HL-60 (cell line): ENCODE measurements around the gene DNAAF5.

Experiments
- GABPA ChIP-seq: IDR thresholded peaks from 2 replicates; pipeline ENCODE4 v1.6.1; 2012; ENCODE audit warnings: low read depth
- SPI1 ChIP-seq: IDR thresholded peaks from 2 replicates; pipeline ENCODE4 v1.6.1; 2012; ENCODE audit warnings: low read depth, mild to moderate bottlenecking, borderline replicate concordance
- TF ChIP-seq, protein P1 (sequence below): IDR thresholded peaks from one replicate; pipeline ENCODE4 v1.5.1; 2011; ENCODE audit warnings: low read length, control low read depth, inconsistent platforms; ENCODE audit not compliant: insufficient read depth
- TF ChIP-seq, protein P2 (sequence below): IDR thresholded peaks from 2 replicates; pipeline ENCODE4 v1.6.1; 2012; ENCODE audit warnings: low read depth; ENCODE audit not compliant: insufficient replicate concordance

DNA sequence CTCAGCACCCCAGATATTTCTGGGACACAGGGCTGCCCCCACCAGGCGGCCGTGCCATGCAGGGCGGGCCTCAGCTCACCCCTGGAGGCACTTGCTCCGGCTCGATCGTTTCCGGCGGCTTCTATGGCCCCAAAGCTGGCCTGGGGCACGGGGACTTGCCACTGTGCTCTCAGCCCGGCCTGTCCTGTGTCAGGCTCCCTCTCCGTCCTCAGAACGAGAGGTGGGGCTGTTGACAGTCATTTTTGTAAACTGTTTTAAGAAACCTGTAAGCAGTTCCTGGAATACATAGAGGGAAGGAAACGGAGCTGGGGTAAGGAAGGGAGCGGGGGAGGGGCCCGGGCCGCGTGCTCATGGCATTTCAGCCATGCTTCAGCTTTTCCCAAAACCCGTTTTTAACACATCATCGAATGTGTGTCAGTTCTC lies 31.3 kb downstream of the DNAAF5 start:
- TF ChIP-seq, protein P1, sequence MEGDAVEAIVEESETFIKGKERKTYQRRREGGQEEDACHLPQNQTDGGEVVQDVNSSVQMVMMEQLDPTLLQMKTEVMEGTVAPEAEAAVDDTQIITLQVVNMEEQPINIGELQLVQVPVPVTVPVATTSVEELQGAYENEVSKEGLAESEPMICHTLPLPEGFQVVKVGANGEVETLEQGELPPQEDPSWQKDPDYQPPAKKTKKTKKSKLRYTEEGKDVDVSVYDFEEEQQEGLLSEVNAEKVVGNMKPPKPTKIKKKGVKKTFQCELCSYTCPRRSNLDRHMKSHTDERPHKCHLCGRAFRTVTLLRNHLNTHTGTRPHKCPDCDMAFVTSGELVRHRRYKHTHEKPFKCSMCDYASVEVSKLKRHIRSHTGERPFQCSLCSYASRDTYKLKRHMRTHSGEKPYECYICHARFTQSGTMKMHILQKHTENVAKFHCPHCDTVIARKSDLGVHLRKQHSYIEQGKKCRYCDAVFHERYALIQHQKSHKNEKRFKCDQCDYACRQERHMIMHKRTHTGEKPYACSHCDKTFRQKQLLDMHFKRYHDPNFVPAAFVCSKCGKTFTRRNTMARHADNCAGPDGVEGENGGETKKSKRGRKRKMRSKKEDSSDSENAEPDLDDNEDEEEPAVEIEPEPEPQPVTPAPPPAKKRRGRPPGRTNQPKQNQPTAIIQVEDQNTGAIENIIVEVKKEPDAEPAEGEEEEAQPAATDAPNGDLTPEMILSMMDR, result no peak
- TF ChIP-seq, protein P2, sequence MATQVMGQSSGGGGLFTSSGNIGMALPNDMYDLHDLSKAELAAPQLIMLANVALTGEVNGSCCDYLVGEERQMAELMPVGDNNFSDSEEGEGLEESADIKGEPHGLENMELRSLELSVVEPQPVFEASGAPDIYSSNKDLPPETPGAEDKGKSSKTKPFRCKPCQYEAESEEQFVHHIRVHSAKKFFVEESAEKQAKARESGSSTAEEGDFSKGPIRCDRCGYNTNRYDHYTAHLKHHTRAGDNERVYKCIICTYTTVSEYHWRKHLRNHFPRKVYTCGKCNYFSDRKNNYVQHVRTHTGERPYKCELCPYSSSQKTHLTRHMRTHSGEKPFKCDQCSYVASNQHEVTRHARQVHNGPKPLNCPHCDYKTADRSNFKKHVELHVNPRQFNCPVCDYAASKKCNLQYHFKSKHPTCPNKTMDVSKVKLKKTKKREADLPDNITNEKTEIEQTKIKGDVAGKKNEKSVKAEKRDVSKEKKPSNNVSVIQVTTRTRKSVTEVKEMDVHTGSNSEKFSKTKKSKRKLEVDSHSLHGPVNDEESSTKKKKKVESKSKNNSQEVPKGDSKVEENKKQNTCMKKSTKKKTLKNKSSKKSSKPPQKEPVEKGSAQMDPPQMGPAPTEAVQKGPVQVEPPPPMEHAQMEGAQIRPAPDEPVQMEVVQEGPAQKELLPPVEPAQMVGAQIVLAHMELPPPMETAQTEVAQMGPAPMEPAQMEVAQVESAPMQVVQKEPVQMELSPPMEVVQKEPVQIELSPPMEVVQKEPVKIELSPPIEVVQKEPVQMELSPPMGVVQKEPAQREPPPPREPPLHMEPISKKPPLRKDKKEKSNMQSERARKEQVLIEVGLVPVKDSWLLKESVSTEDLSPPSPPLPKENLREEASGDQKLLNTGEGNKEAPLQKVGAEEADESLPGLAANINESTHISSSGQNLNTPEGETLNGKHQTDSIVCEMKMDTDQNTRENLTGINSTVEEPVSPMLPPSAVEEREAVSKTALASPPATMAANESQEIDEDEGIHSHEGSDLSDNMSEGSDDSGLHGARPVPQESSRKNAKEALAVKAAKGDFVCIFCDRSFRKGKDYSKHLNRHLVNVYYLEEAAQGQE, result no peak
- TF ChIP-seq SPI1 (no peak), GABPA (no peak)
